Right lobe of liver (tissue), 6 donors: ENCODE results near the gene KIAA2012. TPM values are rescaled to one million over a fixed set of nuclear protein-coding genes. Genes with fewer than 3 reads are reported as not detected.

Source experiments
- ATAC-seq, 4 donors: fragments of 200-7000 bp; cut with Tn5 transposase; one replicate each; pipeline ENCODE4 v1.9.1; 2020; ENCODE audit warnings: mild to moderate bottlenecking in 4 of 4, moderate library complexity in 4 of 4
- DNase-seq, 3 donors: peaks; one replicate each; pipeline ENCODE4 v3.0.0-alpha.2; 2020
- H3K27ac ChIP-seq, 3 donors: fragments of 200-600 bp; one replicate each; pipeline ENCODE4 v1.8.0; 2022
- H3K27me3 ChIP-seq, 2 donors: fragments of 200-600 bp; one replicate each; pipeline ENCODE4 v1.8.0; 2022
- H3K36me3 ChIP-seq, 4 donors: fragments of 200-600 bp; sonication (generic) in 1 of 4; one replicate each; pipeline versions ENCODE4 v1.5.1 to v1.8.0; 2017 to 2022; ENCODE audit warnings: control low read depth in 1 of 4
- H3K4me1 ChIP-seq, 4 donors: fragments of 200-600 bp; sonication (generic) in 1 of 4; one replicate each; pipeline versions ENCODE4 v1.5.1 to v1.8.0; 2017 to 2022; ENCODE audit warnings: control low read depth in 1 of 4
- H3K4me3 ChIP-seq, 3 donors: fragments of 200-600 bp; one replicate each; pipeline ENCODE4 v1.8.0; 2022
- H3K9me3 ChIP-seq, 4 donors: fragments of 200-600 bp; sonication (generic) in 1 of 4; one replicate each; pipeline versions ENCODE4 v1.5.1 to v1.8.0; 2017 to 2022; ENCODE audit warnings: control low read depth in 1 of 4
- POLR2A ChIP-seq: fragments of 450-650 bp; IDR thresholded peaks from one replicate; pipeline ENCODE4 v1.6.1; 2017; ENCODE audit warnings: antibody characterized with exemption, mild to moderate bottlenecking
- WGBS: methylation state at CpG from one replicate; pipeline ENCODE4 v1.1.6; 2018; ENCODE audit warnings: low coverage, low lambda C conversion rate; ENCODE audit not compliant: insufficient coverage; ENCODE audit errors: missing lambda C conversion rate; 5-methylcytosine and 5-hydroxymethylcytosine counted together
- intact Hi-C, 2 donors: fragments of 100-400 bp; cut with DNase I; formaldehyde crosslinking; loops; one replicate each; pipeline versions ENCODE4 v1.11.2 to v1.14.1; 2022
- total RNA-seq, 6 experiments: library from RNA; depleted of rRNA in 2 of 6; stranded (reverse); fragments of >200 nt in 2 of 6; fragmentation: NEBNext Ultra II Directional in 3 of 6; extraction: Animal tissue kit (Norgen Biotek cat#: 25700) in 3 of 6; gene quantifications; one replicate each; pipeline versions ENCODE4 v1.1.0 to v1.2.4, GENCODE V29; 2016 to 2023
- TF ChIP-seq, protein P1 (sequence below), 4 donors: fragments of 200-600 bp in 3 of 4; fragments of 450-650 bp in 1 of 4; IDR thresholded peaks; one replicate each; pipeline versions ENCODE4 v1.5.1 to v1.8.0; 2016 to 2022; ENCODE audit warnings: antibody characterized with exemption in 4 of 4, mild to moderate bottlenecking in 2 of 4
- donor health status: DM: no; HTN: yes; CAD: no.
- donor health status: DM: no; HTN: no; CAD: no.
- donor health status: DM: no; HTN: no; CAD: no.
- donor health status: DM: no; HTN: yes; CAD: no.
- donor health status: DM: no; HTN: yes; CAD: no.

The KIAA2012 gene
- total RNA-seq, 6 experiments from 2014 or later, result 0.11 to 0.56 (median 0.43) TPM

DNA sequence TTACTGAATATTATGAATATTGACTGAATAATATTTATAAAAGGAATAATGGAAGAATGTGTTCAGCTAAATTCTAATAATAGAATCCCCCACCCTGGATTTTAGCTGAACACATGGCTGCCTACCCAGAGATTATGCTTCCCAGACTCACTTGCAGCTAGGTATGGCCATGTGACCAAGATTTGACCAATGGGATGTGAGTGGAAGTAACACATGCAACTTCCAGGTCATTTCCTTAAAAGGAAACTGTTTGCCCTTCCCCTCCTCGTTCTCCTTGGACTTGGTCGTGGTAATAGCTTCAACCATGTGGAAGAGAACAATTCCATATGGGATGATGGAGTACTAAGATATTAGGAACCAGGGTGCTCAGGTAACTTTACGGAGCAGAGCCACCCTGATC, 47.8 kb downstream of the KIAA2012 start:
- WGBS, result 74% methylated on average over 3 of the region's 3 CpGs
- TF ChIP-seq POLR2A, result no peak
- TF ChIP-seq, protein P1, sequence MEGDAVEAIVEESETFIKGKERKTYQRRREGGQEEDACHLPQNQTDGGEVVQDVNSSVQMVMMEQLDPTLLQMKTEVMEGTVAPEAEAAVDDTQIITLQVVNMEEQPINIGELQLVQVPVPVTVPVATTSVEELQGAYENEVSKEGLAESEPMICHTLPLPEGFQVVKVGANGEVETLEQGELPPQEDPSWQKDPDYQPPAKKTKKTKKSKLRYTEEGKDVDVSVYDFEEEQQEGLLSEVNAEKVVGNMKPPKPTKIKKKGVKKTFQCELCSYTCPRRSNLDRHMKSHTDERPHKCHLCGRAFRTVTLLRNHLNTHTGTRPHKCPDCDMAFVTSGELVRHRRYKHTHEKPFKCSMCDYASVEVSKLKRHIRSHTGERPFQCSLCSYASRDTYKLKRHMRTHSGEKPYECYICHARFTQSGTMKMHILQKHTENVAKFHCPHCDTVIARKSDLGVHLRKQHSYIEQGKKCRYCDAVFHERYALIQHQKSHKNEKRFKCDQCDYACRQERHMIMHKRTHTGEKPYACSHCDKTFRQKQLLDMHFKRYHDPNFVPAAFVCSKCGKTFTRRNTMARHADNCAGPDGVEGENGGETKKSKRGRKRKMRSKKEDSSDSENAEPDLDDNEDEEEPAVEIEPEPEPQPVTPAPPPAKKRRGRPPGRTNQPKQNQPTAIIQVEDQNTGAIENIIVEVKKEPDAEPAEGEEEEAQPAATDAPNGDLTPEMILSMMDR (IDR thresholded peaks at IDR 0.05), result no peak

DNA sequence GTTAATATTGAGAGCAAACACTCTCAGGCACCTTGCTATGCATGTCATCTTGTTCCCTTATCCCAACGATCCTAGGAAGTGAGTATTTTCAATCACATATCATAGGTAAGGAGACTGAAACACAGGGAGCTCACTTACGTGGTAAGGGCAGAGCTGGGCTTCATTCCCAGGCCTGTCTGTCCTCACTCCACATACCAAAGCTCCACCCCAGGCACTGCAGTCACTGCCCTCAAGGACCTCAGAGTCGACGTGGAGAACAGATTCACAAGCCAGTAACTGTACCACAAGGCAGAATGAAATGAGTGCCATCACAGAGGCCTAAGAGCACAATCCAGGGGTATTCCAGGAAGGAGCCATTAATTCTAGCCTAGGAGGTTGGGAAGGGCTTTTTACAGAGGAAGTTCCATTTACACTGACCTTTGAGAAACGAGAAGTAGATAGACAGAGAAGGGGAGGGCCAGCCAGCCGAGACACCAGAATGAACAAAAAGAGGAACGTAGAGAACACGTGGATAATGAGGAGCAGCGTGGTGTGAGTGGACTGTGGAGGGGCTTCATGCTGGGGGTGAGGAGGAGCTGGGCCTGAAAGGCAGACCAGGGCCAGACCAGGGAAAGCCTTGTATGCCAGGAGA, 48.6 kb downstream of the KIAA2012 start:
- H3K36me3 ChIP-seq, result no peaks in the 10 kb centered on the region
- H3K4me3 ChIP-seq, result no peak overlapping the region
- H3K4me1 ChIP-seq, result no peaks in the 10 kb centered on the region
- 54% methylated on average over 9 of the region's 9 CpGs for WGBS
- H3K27ac ChIP-seq, result no peak overlapping the region
- ATAC-seq (peak; percentile 39 to 70 (median 54)), DNase-seq (no peak)
- no peaks in the 10 kb centered on the region for H3K27me3 ChIP-seq
- TF ChIP-seq POLR2A, result no peak
- TF ChIP-seq, protein P1 (IDR thresholded peaks at IDR 0.05), result no peak
- H3K9me3 ChIP-seq, result no peaks in the 10 kb centered on the region
- intact Hi-C loops, result no loop called here

More for the DNA sequence above, 47.8 kb downstream of the KIAA2012 start:
- no peaks in the 10 kb centered on the region for H3K4me1 ChIP-seq
- intact Hi-C loops, result no loop called here
- DNase-seq (no peak), ATAC-seq (no peak)
- H3K9me3 ChIP-seq, result no peaks in the 10 kb centered on the region
- H3K36me3 ChIP-seq, result no peaks in the 10 kb centered on the region
- no peaks in the 10 kb centered on the region for H3K27me3 ChIP-seq
- H3K27ac ChIP-seq, result no peak overlapping the region
- H3K4me3 ChIP-seq, result no peak overlapping the region

DNA sequence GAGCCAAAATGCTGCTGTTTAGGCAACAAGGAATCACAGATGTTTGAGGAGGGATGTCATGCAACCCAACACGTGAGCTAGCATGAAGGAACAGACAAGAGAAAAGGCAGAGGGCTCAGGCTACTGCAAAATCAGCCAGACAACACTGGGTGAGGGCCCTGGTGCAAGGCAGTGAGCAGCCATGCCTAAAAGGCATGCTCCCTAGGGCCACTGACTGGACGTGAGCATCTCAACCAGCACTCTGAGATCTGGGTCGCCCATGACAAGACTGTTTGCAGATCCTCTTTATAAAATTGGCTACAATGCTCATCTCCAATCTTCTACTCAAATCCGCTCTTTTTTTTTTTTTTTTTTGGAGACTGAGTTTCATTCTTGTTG, 49.1 kb downstream of the KIAA2012 start:
- Histone ChIP-seq H3K36me3 (no peaks in the 10 kb centered on the region), H3K9me3 (no peaks in the 10 kb centered on the region), H3K27me3 (no peaks in the 10 kb centered on the region), H3K4me1 (no peaks in the 10 kb centered on the region), H3K4me3 (no peak overlapping the region), H3K27ac (no peak overlapping the region)
- ATAC-seq, result no peak
- DNase-seq, result no peak
- 73% methylated on average over 4 of the region's 4 CpGs for WGBS
- TF ChIP-seq, protein P1 (IDR thresholded peaks at IDR 0.05), result no peak
- TF ChIP-seq POLR2A, result no peak
- intact Hi-C loops, result no loop called here

DNA sequence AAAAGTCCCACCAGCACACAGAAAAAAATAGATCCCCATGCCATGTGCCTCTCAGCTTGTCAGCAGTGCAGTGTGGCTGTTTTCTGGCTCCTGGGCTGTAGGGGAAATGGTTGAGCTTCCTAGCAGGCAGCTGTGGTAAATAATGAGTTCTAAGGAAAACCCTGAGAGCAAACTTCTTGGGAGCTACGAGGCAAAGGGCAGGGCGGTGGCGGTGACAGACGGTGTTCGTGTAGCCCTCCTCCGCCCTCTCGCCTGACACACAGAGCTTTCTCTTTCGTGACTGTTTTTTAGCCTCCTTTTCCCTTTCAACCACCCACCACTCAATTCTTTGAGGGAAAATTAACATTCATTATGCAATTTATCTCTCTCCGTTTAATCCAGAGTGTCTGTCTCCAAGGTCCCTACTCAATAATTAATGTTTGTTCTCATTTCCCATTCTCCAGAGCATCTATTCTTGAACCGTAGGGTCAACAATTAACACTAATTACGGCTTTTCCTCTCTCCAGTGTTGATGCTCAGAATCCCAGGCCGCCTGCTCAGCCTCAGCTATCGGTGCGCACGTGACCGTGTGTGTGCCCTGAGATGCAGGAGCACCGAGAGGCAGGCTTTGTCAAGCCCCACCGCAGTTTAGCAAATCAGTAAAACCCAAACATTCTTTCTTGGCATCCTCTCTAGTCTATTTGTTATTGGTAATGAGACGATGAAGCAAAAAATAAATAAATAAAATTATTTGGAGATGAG, 50.1 kb downstream of the KIAA2012 start:
- ATAC-seq (no peak), DNase-seq (no peak)
- WGBS, result 42% methylated on average over 13 of the region's 19 CpGs

More for the DNA sequence above, 50.1 kb downstream of the KIAA2012 start:
- Histone ChIP-seq H3K4me3 (no peak overlapping the region), H3K27ac (no peak overlapping the region), H3K4me1 (no peaks in the 10 kb centered on the region), H3K36me3 (no peaks in the 10 kb centered on the region), H3K27me3 (no peaks in the 10 kb centered on the region), H3K9me3 (no peaks in the 10 kb centered on the region)
- TF ChIP-seq, protein P1 (IDR thresholded peaks at IDR 0.05), result no peak
- TF ChIP-seq POLR2A, result no peak
- intact Hi-C loops, result no loop called here
